ENCODE data around the gene MARCHF6.

Gene MARCHF6

GRCh38 chr5:10315201-10315600 lies 38.3 kb upstream of the MARCHF6 start:
- TF ChIP-seq CTCF (IDR thresholded peaks at IDR 0.05): no peak
- H3K27me3 ChIP-seq: no peaks in the 10 kb centered on the region
- no peaks in the 10 kb centered on the region for H3K4me1 ChIP-seq (ENCODE audit: control insufficient read depth in 1 of 2, insufficient read depth in 1 of 2, low read depth in 1 of 2, low read length in 1 of 2)
- H3K9me3 ChIP-seq: no peaks in the 10 kb centered on the region
- H3K4me3 ChIP-seq (ENCODE audit: low read depth in 1 of 2, low read length in 1 of 2): no peak overlapping the region
- H3K27ac ChIP-seq: no peak overlapping the region
- H3K36me3 ChIP-seq: no peaks in the 10 kb centered on the region

GRCh38 chr5:10315824-10316509 lies 37.5 kb upstream of the MARCHF6 start:
- Histone ChIP-seq H3K4me3 (ENCODE audit: low read depth in 1 of 2, low read length in 1 of 2) (no peak overlapping the region), H3K27me3 (no peaks in the 10 kb centered on the region), H3K9me3 (no peaks in the 10 kb centered on the region), H3K36me3 (no peaks in the 10 kb centered on the region), H3K27ac (no peak overlapping the region), H3K4me1 (ENCODE audit: control insufficient read depth in 1 of 2, insufficient read depth in 1 of 2, low read depth in 1 of 2, low read length in 1 of 2) (no peaks in the 10 kb centered on the region)
- TF ChIP-seq CTCF (IDR thresholded peaks at IDR 0.05): no peak

- H3K36me3 ChIP-seq: no peaks in the 10 kb centered on the region
- no peak overlapping the region for H3K4me3 ChIP-seq (ENCODE audit: low read depth in 1 of 2, low read length in 1 of 2)
- no peaks in the 10 kb centered on the region for H3K4me1 ChIP-seq (ENCODE audit: control insufficient read depth in 1 of 2, insufficient read depth in 1 of 2, low read depth in 1 of 2, low read length in 1 of 2)
- H3K27me3 ChIP-seq: no peaks in the 10 kb centered on the region
- no peak for TF ChIP-seq CTCF (IDR thresholded peaks at IDR 0.05)
- no peaks in the 10 kb centered on the region for H3K9me3 ChIP-seq
- H3K27ac ChIP-seq: no peak overlapping the region
Observed at GRCh38 chr5:10317825-10318682, 35.4 kb upstream of the MARCHF6 start.

GRCh38 chr5:10319202-10319851 lies 34.2 kb upstream of the MARCHF6 start:
- Histone ChIP-seq H3K27ac (no peak overlapping the region), H3K36me3 (no peaks in the 10 kb centered on the region), H3K4me3 (ENCODE audit: low read depth in 1 of 2, low read length in 1 of 2) (no peak overlapping the region), H3K27me3 (peaks cover 7% of the 10 kb centered on the region), H3K4me1 (ENCODE audit: control insufficient read depth in 1 of 2, insufficient read depth in 1 of 2, low read depth in 1 of 2, low read length in 1 of 2) (no peaks in the 10 kb centered on the region), H3K9me3 (no peaks in the 10 kb centered on the region)
- TF ChIP-seq CTCF (IDR thresholded peaks at IDR 0.05): no peak

- no peak for TF ChIP-seq CTCF (IDR thresholded peaks at IDR 0.05)
- Histone ChIP-seq H3K27ac (no peak overlapping the region), H3K4me1 (ENCODE audit: control insufficient read depth in 1 of 2, insufficient read depth in 1 of 2, low read depth in 1 of 2, low read length in 1 of 2) (no peaks in the 10 kb centered on the region), H3K9me3 (no peaks in the 10 kb centered on the region), H3K36me3 (no peaks in the 10 kb centered on the region), H3K4me3 (ENCODE audit: low read depth in 1 of 2, low read length in 1 of 2) (no peak overlapping the region), H3K27me3 (peaks cover 7% of the 10 kb centered on the region)
Observed at GRCh38 chr5:10320793-10321192, 32.7 kb upstream of the MARCHF6 start.

All from neutrophil (primary cell).